HUES48 (cell line): ENCODE results near the gene CIDEC.

Experiments used
- H3K27ac ChIP-seq: one replicate; pipeline ENCODE4 v1.7.0; 2013; ENCODE audit warnings: low read depth, low read length, inconsistent platforms
- H3K27me3 ChIP-seq: 2 replicates; pipeline ENCODE4 v1.6.1; 2013; ENCODE audit warnings: mild to moderate bottlenecking, low read length; ENCODE audit not compliant: control insufficient read depth, insufficient read depth
- H3K36me3 ChIP-seq: 2 replicates; pipeline ENCODE4 v1.6.1; 2013; ENCODE audit warnings: low read length; ENCODE audit not compliant: control insufficient read depth, insufficient read depth
- H3K4me1 ChIP-seq: 2 replicates; pipeline ENCODE4 v1.6.1; 2013; ENCODE audit warnings: mild to moderate bottlenecking, low read length; ENCODE audit not compliant: control insufficient read depth, insufficient read depth
- H3K4me3 ChIP-seq: 2 replicates; pipeline ENCODE4 v1.5.1; 2013; ENCODE audit warnings: mild to moderate bottlenecking, low read depth, low read length
- H3K9ac ChIP-seq: 2 replicates; pipeline ENCODE4 v1.6.1; 2013; ENCODE audit warnings: mild to moderate bottlenecking, low read depth, low read length, moderate library complexity
- H3K9me3 ChIP-seq: 2 replicates; pipeline ENCODE4 v1.6.1; 2013; ENCODE audit warnings: low read length; ENCODE audit not compliant: control insufficient read depth, insufficient read depth

The CIDEC gene

GRCh38 chr3:9820946-9821345, 59.1 kb downstream of the CIDEC start:
- H3K9ac ChIP-seq: no peak overlapping the region
- H3K9me3 ChIP-seq: no peaks in the 10 kb centered on the region
- no peaks in the 10 kb centered on the region for H3K27me3 ChIP-seq
- H3K4me1 ChIP-seq: no peaks in the 10 kb centered on the region
- H3K4me3 ChIP-seq: no peak overlapping the region
- no peak overlapping the region for H3K27ac ChIP-seq
- no peaks in the 10 kb centered on the region for H3K36me3 ChIP-seq

- H3K4me1 ChIP-seq: no peaks in the 10 kb centered on the region
- no peaks in the 10 kb centered on the region for H3K36me3 ChIP-seq
- no peak overlapping the region for H3K9ac ChIP-seq
These were observed 59.5 kb downstream of the CIDEC start for GRCh38 chr3:9820543-9820942.

GRCh38 chr3:9818666-9819335, 61.3 kb downstream of the CIDEC start:
- no peak overlapping the region for H3K4me3 ChIP-seq
- no peaks in the 10 kb centered on the region for H3K4me1 ChIP-seq
- no peak overlapping the region for H3K9ac ChIP-seq
- H3K27ac ChIP-seq: no peak overlapping the region
- no peaks in the 10 kb centered on the region for H3K36me3 ChIP-seq
- no peaks in the 10 kb centered on the region for H3K27me3 ChIP-seq
- H3K9me3 ChIP-seq: no peaks in the 10 kb centered on the region

More at GRCh38 chr3:9820543-9820942, 59.5 kb downstream of the CIDEC start:
- Histone ChIP-seq H3K27me3 (no peaks in the 10 kb centered on the region), H3K4me3 (no peak overlapping the region), H3K9me3 (no peaks in the 10 kb centered on the region), H3K27ac (no peak overlapping the region)

GRCh38 chr3:9817436-9817835, 62.6 kb downstream of the CIDEC start:
- Histone ChIP-seq H3K9me3 (no peaks in the 10 kb centered on the region), H3K27ac (no peak overlapping the region), H3K36me3 (no peaks in the 10 kb centered on the region), H3K4me1 (no peaks in the 10 kb centered on the region), H3K27me3 (no peaks in the 10 kb centered on the region), H3K9ac (no peak overlapping the region), H3K4me3 (no peak overlapping the region)
